CD4-positive, alpha-beta memory T cell (primary cell): ENCODE measurements around the gene HFE. TPM values are rescaled to one million over a fixed set of nuclear protein-coding genes. Genes with fewer than 3 reads are reported as not detected.

Source experiments
- CTCF ChIA-PET: fragments of 350-600 bp; sonication (Branson Sonifier 250); formaldehyde crosslinking; loops from one replicate; lab custom pipeline; 2021; ENCODE audit warnings: inconsistent platforms; ENCODE audit not compliant: partially characterized antibody; lab: Charles Lee
- POLR2A ChIA-PET: fragments of 350-600 bp; sonication (Branson Sonifier 250); formaldehyde crosslinking; loops from one replicate; lab custom pipeline; 2021; ENCODE audit not compliant: partially characterized antibody; lab: Charles Lee
- DNase-seq, 5 donors: peaks; one replicate each; pipeline versions ENCODE4 v3.0.0 to v3.0.0-alpha.2; 2020 to 2022; ENCODE audit warnings: mixed read lengths in 1 of 5
- H3K27ac ChIP-seq: one replicate; pipeline ENCODE4 v1.7.0; 2013; ENCODE audit warnings: low read depth, low read length
- H3K27me3 ChIP-seq: 2 replicates; pipeline ENCODE4 v1.7.0; 2013; ENCODE audit warnings: mild to moderate bottlenecking, low read length, moderate library complexity; ENCODE audit not compliant: insufficient read depth
- H3K36me3 ChIP-seq: 2 replicates; pipeline ENCODE4 v1.7.0; 2013; ENCODE audit warnings: mild to moderate bottlenecking, low read length, moderate library complexity; ENCODE audit not compliant: insufficient read depth
- H3K4me1 ChIP-seq: 2 replicates; pipeline ENCODE4 v1.7.0; 2013; ENCODE audit warnings: mild to moderate bottlenecking, low read length, moderate library complexity; ENCODE audit not compliant: insufficient read depth
- H3K4me3 ChIP-seq, 2 donors: one replicate each; pipeline ENCODE4 v1.7.0; 2013; ENCODE audit warnings: low read length in 2 of 2, mild to moderate bottlenecking in 1 of 2
- H3K9me3 ChIP-seq, 2 donors: one replicate each; pipeline ENCODE4 v1.7.0; 2013; ENCODE audit warnings: low read length in 2 of 2, control low read depth in 1 of 2; ENCODE audit not compliant: control insufficient read depth in 1 of 2
- H3K27ac Mint-ChIP-seq, 7 donors: one replicate each; pipeline ENCODE4 v1.8.0; 2020 to 2021; ENCODE audit warnings: mixed read lengths in 7 of 7, mild to moderate bottlenecking in 6 of 7, inconsistent platforms in 3 of 7, moderate library complexity in 3 of 7
- H3K27me3 Mint-ChIP-seq, 2 donors: one replicate each; pipeline ENCODE4 v1.8.0; 2020 to 2021; ENCODE audit warnings: mixed read lengths in 2 of 2
- H3K36me3 Mint-ChIP-seq, 2 donors: one replicate each; pipeline ENCODE4 v1.8.0; 2020 to 2021; ENCODE audit warnings: mixed read lengths in 2 of 2, inconsistent platforms in 1 of 2, mild to moderate bottlenecking in 1 of 2
- H3K4me1 Mint-ChIP-seq, 4 donors: one replicate each; pipeline ENCODE4 v1.8.0; 2020 to 2021; ENCODE audit warnings: mixed read lengths in 4 of 4, mild to moderate bottlenecking in 1 of 4
- H3K4me3 Mint-ChIP-seq, 8 donors: one replicate each; pipeline ENCODE4 v1.8.0; 2020 to 2021; ENCODE audit warnings: mixed read lengths in 8 of 8, mild to moderate bottlenecking in 7 of 8, moderate library complexity in 6 of 8, inconsistent platforms in 3 of 8
- H3K9me3 Mint-ChIP-seq, 8 donors: one replicate each; pipeline ENCODE4 v1.8.0; 2020 to 2021; ENCODE audit warnings: mixed read lengths in 8 of 8, mild to moderate bottlenecking in 5 of 8, inconsistent platforms in 3 of 8, moderate library complexity in 1 of 8
- intact Hi-C: fragments of 100-400 bp; cut with micrococcal nuclease; formaldehyde crosslinking; loops from one replicate; pipeline ENCODE4 v1.15.1; 2023
- polyA plus RNA-seq, 2 donors: library from polyadenylated mRNA; unstranded; fragments of 300-500 nt; fragmentation: Illumina TruSeq; gene quantifications; one replicate each; pipeline ENCODE4 v1.2.3, GENCODE V29; 2021
- total RNA-seq, 2 experiments: library from RNA; stranded (reverse); gene quantifications; one replicate each; pipeline ENCODE4 v1.2.3, GENCODE V29; 2021

HFE gene
- total and polyA plus RNA-seq, 4 experiments from 2014 or later, result 3.4 to 4.2 (median 3.9) TPM

GRCh38 chr6:26122402-26122792 is 35.2 kb downstream of the HFE start:
- Histone ChIP-seq H3K9me3 (no peaks in the 10 kb centered on the region), H3K27ac (peak overlapping the region; percentile 89), H3K27me3 (no peaks in the 10 kb centered on the region), H3K4me3 (peak overlapping the region in 1 of 2 donors; percentile 98), H3K4me1 (peaks cover 19% of the 10 kb centered on the region), H3K36me3 (no peaks in the 10 kb centered on the region)
- Mint-ChIP-seq H3K27me3 (peaks cover 0 to 3% of the 10 kb centered on the region in 2 donors), H3K4me1 (peaks cover 18 to 48% (median 24%) of the 10 kb centered on the region in 4 donors), H3K36me3 (peaks cover 0 to 39% of the 10 kb centered on the region in 2 donors), H3K27ac (peak overlapping the region; percentile 97 to 99 (median 99)), H3K9me3 (peaks cover 0 to 19% (median 0%) of the 10 kb centered on the region in 8 donors), H3K4me3 (peak overlapping the region; percentile 96 to 100 (median 100))
- intact Hi-C loops, result loop anchor here (1.0 to 2.0 kb wide), 4 partner anchors 58 to 1024 kb away; a partner anchor contains a TSS
- ChIA-PET POLR2A (interaction anchor here (0.8 to 13.1 kb wide), 42 partner anchors 10 to 1771 kb away, joined by 3 to 2775 read pairs (median 64); partner anchors contain the start of gene HFE), CTCF (interaction anchor here (0.8 to 3.6 kb wide), 8 partner anchors 15 to 97 kb away, joined by 3 to 59 read pairs (median 12); a partner anchor contains a TSS)
- peak in 1 of 5 donors; percentile 58 for DNase-seq

- H3K4me1 ChIP-seq, result peaks cover 26% of the 10 kb centered on the region
- DNase-seq, result peak; percentile 94 to 98 (median 98)
- peak overlapping the region; percentile 89 for H3K27ac ChIP-seq
- POLR2A ChIA-PET, result interaction anchor here (0.7 to 13.1 kb wide), 61 partner anchors 7 to 1771 kb away, joined by 3 to 2775 read pairs (median 13); partner anchors contain the start of genes HFE and TRIM38
- H3K36me3 ChIP-seq, result peaks cover 1% of the 10 kb centered on the region
- Mint-ChIP-seq H3K27me3 (peaks cover 0 to 3% of the 10 kb centered on the region in 2 donors), H3K36me3 (peaks cover 0 to 40% of the 10 kb centered on the region in 2 donors), H3K9me3 (peaks cover 0 to 19% (median 0%) of the 10 kb centered on the region in 8 donors), H3K4me3 (peak overlapping the region; percentile 96 to 100 (median 100)), H3K27ac (peak overlapping the region; percentile 97 to 99 (median 99)), H3K4me1 (peaks cover 20 to 54% (median 30%) of the 10 kb centered on the region in 4 donors)
- peak overlapping the region; percentile 87 to 98 for H3K4me3 ChIP-seq
- no peaks in the 10 kb centered on the region for H3K9me3 ChIP-seq
- no peaks in the 10 kb centered on the region for H3K27me3 ChIP-seq
- CTCF ChIA-PET, result interaction anchor here (0.8 to 4.4 kb wide), 15 partner anchors 16 to 128 kb away, joined by 3 to 59 read pairs (median 8); a partner anchor contains a TSS
- intact Hi-C loops, result loop anchor here (1.0 to 2.0 kb wide), 12 partner anchors 19 to 1767 kb away; a partner anchor contains a TSS
These were observed 35.8 kb downstream of the HFE start for GRCh38 chr6:26122793-26123674.

- Histone ChIP-seq H3K4me3 (peak overlapping the region; percentile 87 to 98), H3K36me3 (peaks cover 4% of the 10 kb centered on the region), H3K27ac (peak overlapping the region; percentile 89), H3K9me3 (no peaks in the 10 kb centered on the region), H3K27me3 (no peaks in the 10 kb centered on the region), H3K4me1 (peaks cover 30% of the 10 kb centered on the region)
- intact Hi-C loops, result loop anchor here (1.0 to 2.0 kb wide), 11 partner anchors 19 to 1767 kb away; a partner anchor contains a TSS
- peak in 1 of 5 donors; percentile 94 for DNase-seq
- Mint-ChIP-seq H3K4me1 (peaks cover 25 to 60% (median 35%) of the 10 kb centered on the region in 4 donors), H3K27me3 (peaks cover 0 to 3% of the 10 kb centered on the region in 2 donors), H3K9me3 (peaks cover 0 to 19% (median 0%) of the 10 kb centered on the region in 8 donors), H3K4me3 (peak overlapping the region; percentile 96 to 100 (median 100)), H3K36me3 (peaks cover 5 to 45% of the 10 kb centered on the region in 2 donors), H3K27ac (peak overlapping the region; percentile 97 to 99 (median 99))
- ChIA-PET POLR2A (interaction anchor here (0.6 to 13.1 kb wide), 70 partner anchors 8 to 1770 kb away, joined by 3 to 2775 read pairs (median 10); partner anchors contain the start of genes BTN2A2, HFE and TRIM38), CTCF (interaction anchor here (0.8 to 4.4 kb wide), 17 partner anchors 12 to 147 kb away, joined by 3 to 59 read pairs (median 7); a partner anchor contains a TSS)
These were observed 36.4 kb downstream of the HFE start for GRCh38 chr6:26123675-26123946.

- Mint-ChIP-seq H3K4me1 (peaks cover 25 to 63% (median 36%) of the 10 kb centered on the region in 4 donors), H3K27me3 (peaks cover 0 to 3% of the 10 kb centered on the region in 2 donors), H3K4me3 (peak overlapping the region; percentile 96 to 100 (median 100)), H3K36me3 (peaks cover 5 to 46% of the 10 kb centered on the region in 2 donors), H3K9me3 (peaks cover 0 to 19% (median 0%) of the 10 kb centered on the region in 8 donors), H3K27ac (peak overlapping the region; percentile 97 to 99 (median 99))
- peaks cover 4% of the 10 kb centered on the region for H3K36me3 ChIP-seq
- no peaks in the 10 kb centered on the region for H3K27me3 ChIP-seq
- H3K9me3 ChIP-seq, result no peaks in the 10 kb centered on the region
- ChIA-PET CTCF (interaction anchor here (0.8 to 4.4 kb wide), 20 partner anchors 11 to 147 kb away, joined by 3 to 59 read pairs (median 7); a partner anchor contains a TSS), POLR2A (interaction anchor here (0.6 to 13.1 kb wide), 83 partner anchors 9 to 1770 kb away, joined by 3 to 2775 read pairs (median 8); partner anchors contain the start of genes BTN2A2, HFE and TRIM38)
- peaks cover 31% of the 10 kb centered on the region for H3K4me1 ChIP-seq
- peak in 4 of 5 donors; percentile 89 to 96 (median 94) for DNase-seq
- peak overlapping the region; percentile 87 to 98 for H3K4me3 ChIP-seq
- peak overlapping the region; percentile 89 for H3K27ac ChIP-seq
- intact Hi-C loops, result loop anchor here (1.0 to 2.0 kb wide), 14 partner anchors 20 to 1766 kb away; a partner anchor contains a TSS
These were observed 36.9 kb downstream of the HFE start for GRCh38 chr6:26123947-26124780.

- intact Hi-C loops, result loop anchor here (1.0 kb wide), 3 partner anchors 32 to 1008 kb away; a partner anchor contains a TSS
- CTCF ChIA-PET, result interaction anchor here (0.8 to 4.4 kb wide), 14 partner anchors 18 to 146 kb away, joined by 3 to 59 read pairs (median 8); a partner anchor contains a TSS
These were observed 37.8 kb downstream of the HFE start for GRCh38 chr6:26124781-26125685.

More at GRCh38 chr6:26124781-26125685, 37.8 kb downstream of the HFE start:
- peak overlapping the region; percentile 89 for H3K27ac ChIP-seq
- peak overlapping the region; percentile 97 to 99 (median 99) for H3K27ac Mint-ChIP-seq
- peaks cover 4% of the 10 kb centered on the region for H3K36me3 ChIP-seq
- peak overlapping the region; percentile 96 to 100 (median 100) for H3K4me3 Mint-ChIP-seq
- peaks cover 0 to 19% (median 0%) of the 10 kb centered on the region in 8 donors for H3K9me3 Mint-ChIP-seq
- DNase-seq, result peak in 4 of 5 donors; percentile 36 to 44 (median 42)
- POLR2A ChIA-PET, result interaction anchor here (1.0 to 13.1 kb wide), 68 partner anchors 8 to 1769 kb away, joined by 3 to 2775 read pairs (median 12); partner anchors contain the start of genes BTN2A2, HFE and HMGN4
- peaks cover 0 to 3% of the 10 kb centered on the region in 2 donors for H3K27me3 Mint-ChIP-seq
- H3K27me3 ChIP-seq, result no peaks in the 10 kb centered on the region
- no peaks in the 10 kb centered on the region for H3K9me3 ChIP-seq
- peaks cover 40% of the 10 kb centered on the region for H3K4me1 ChIP-seq
- H3K4me1 Mint-ChIP-seq, result peaks cover 28 to 72% (median 41%) of the 10 kb centered on the region in 4 donors
- H3K4me3 ChIP-seq, result peak overlapping the region; percentile 71 to 98
- peaks cover 9 to 50% of the 10 kb centered on the region in 2 donors for H3K36me3 Mint-ChIP-seq
